K562 (cell line): Measurements from ENCODE around the gene NIM1K. TPM values are rescaled to one million over a fixed set of nuclear protein-coding genes. Genes with fewer than 3 reads are reported as not detected.
"Not testable (repeated sequence)": the region's sequence is repeated elsewhere in the genome, so short reads cannot be mapped to it uniquely, and the experiment has no call there.

ENCODE experiments used
- ATAC-seq: fragments of 200-7000 bp; cut with Tn5 transposase; 3 replicates; pipeline ENCODE4 v1.9.1; 2020; ENCODE audit warnings: moderate library complexity
- BruUV-seq: library from RNA; stranded (reverse); fragments of 400-500 nt; replicated peaks from 2 replicates; lab custom pipeline; 2021; lab: Mats Ljungman, UMichigan
- CTCF ChIA-PET: fragments of 300-600 bp; formaldehyde crosslinking; extraction: SDS; loops from one replicate; lab custom pipeline; 2021; ENCODE audit warnings: low intra/inter-chr PET ratio; lab: Yijun Ruan, JAX
- POLR2A ChIA-PET: fragments of 300-600, 350-650 bp; sonication (Branson Sonifier 250); formaldehyde crosslinking; extraction: SDS; loops from one replicate; lab custom pipeline; 2021; ENCODE audit warnings: antibody characterized with exemption, inconsistent platforms; lab: Yijun Ruan, JAX
- DNase-seq, 4 experiments: peaks; one replicate each; pipeline versions ENCODE4 v3.0.0 to v3.0.0-alpha.2; 2011 to 2018; ENCODE audit warnings: low spot score in 3 of 4, mixed read lengths in 3 of 4; ENCODE audit errors: extremely low read depth in 1 of 4
- FAIRE-seq: peaks from 2 replicates; lab custom pipeline; 2011; peaks lifted over from hg19 to GRCh38; lab: Jason Lieb, UNC
- H2AFZ ChIP-seq: 2 replicates; pipeline ENCODE4 v1.6.0; 2011; ENCODE audit warnings: low read depth, low read length, control low read depth, inconsistent platforms
- H3K27ac ChIP-seq: fragments of 200-600 bp; 3 replicates; pipeline ENCODE4 v1.8.0; 2011; ENCODE audit warnings: low read depth, mild to moderate bottlenecking, control low read depth, inconsistent platforms, low read length, moderate library complexity, mixed read lengths; ENCODE audit errors: extremely low read depth
- H3K27me3 ChIP-seq, 2 experiments: fragments of 300-600 bp in 1 of 2; 2 replicates in 1 of 2; 3 replicates in 1 of 2; pipeline versions ENCODE4 v1.6.0 to v1.8.0; 2011; ENCODE audit warnings: inconsistent platforms in 2 of 2, low read length in 2 of 2, mild to moderate bottlenecking in 1 of 2, mixed read lengths in 1 of 2, moderate library complexity in 1 of 2; ENCODE audit not compliant: control insufficient read depth in 2 of 2, insufficient read depth in 2 of 2
- H3K36me3 ChIP-seq: fragments of 300-600 bp; 3 replicates; pipeline ENCODE4 v1.8.0; 2011; ENCODE audit warnings: mild to moderate bottlenecking, low read length, inconsistent platforms; ENCODE audit not compliant: control insufficient read depth, insufficient read depth
- H3K4me1 ChIP-seq, 2 experiments: fragments of 200-600 bp in 1 of 2; replicated peaks in 1 of 2; 2 replicates in 1 of 2; 3 replicates in 1 of 2; pipeline versions ENCODE4 v1.5.1 to v1.8.0; 2011; ENCODE audit warnings: inconsistent platforms in 2 of 2, low read length in 2 of 2, mild to moderate bottlenecking in 1 of 2, mixed read lengths in 1 of 2, moderate library complexity in 1 of 2; ENCODE audit not compliant: control insufficient read depth in 2 of 2, insufficient read depth in 2 of 2
- H3K4me2 ChIP-seq: 2 replicates; pipeline ENCODE4 v1.6.1; 2011; ENCODE audit warnings: low read length, control low read depth, inconsistent platforms, mixed read lengths; ENCODE audit not compliant: insufficient read depth
- H3K4me3 ChIP-seq: fragments of 200-600 bp; sonication (generic), shearing (Covaris generic); 2 replicates; pipeline ENCODE4 v1.5.1; 2016; ENCODE audit warnings: control low read depth, inconsistent platforms
- H3K79me2 ChIP-seq: fragments of 200-600 bp; 3 replicates; pipeline ENCODE4 v1.8.0; 2011; ENCODE audit warnings: low read length, inconsistent platforms; ENCODE audit not compliant: control insufficient read depth, insufficient read depth
- H3K9ac ChIP-seq, 2 experiments: 2 replicates each; pipeline versions ENCODE4 v1.6.0 to v1.6.1; 2011; ENCODE audit warnings: low read depth in 2 of 2, low read length in 2 of 2, control low read depth in 1 of 2, inconsistent platforms in 1 of 2, mild to moderate bottlenecking in 1 of 2, mixed read lengths in 1 of 2; ENCODE audit not compliant: insufficient read depth in 1 of 2
- H3K9me1 ChIP-seq: one replicate; pipeline ENCODE4 v1.6.0; 2011; ENCODE audit warnings: inconsistent platforms, mild to moderate bottlenecking, low read length, moderate library complexity; ENCODE audit not compliant: control insufficient read depth, insufficient read depth
- H3K9me3 ChIP-seq: replicated peaks from 2 replicates; pipeline ENCODE4 v1.5.1; 2011; ENCODE audit warnings: low read depth, low read length, inconsistent platforms; ENCODE audit not compliant: control insufficient read depth, insufficient read depth
- H4K20me1 ChIP-seq: replicated peaks from 2 replicates; pipeline ENCODE4 v1.6.1; 2011; ENCODE audit warnings: low read length, inconsistent platforms, mixed read lengths; ENCODE audit not compliant: control insufficient read depth, insufficient read depth
- HDAC1 ChIP-seq, 2 experiments: fragments of 450-650 bp; IDR thresholded peaks; 2 replicates each; pipeline ENCODE4 v1.6.1; 2016 to 2017; ENCODE audit warnings: inconsistent platforms in 1 of 2, mild to moderate bottlenecking in 1 of 2, moderate library complexity in 1 of 2
- KDM1A ChIP-seq, 2 experiments: fragments of 450-650 bp; IDR thresholded peaks; 2 replicates each; pipeline ENCODE4 v1.6.1; 2016; ENCODE audit warnings: mild to moderate bottlenecking in 2 of 2
- SPI1 ChIP-seq: IDR thresholded peaks from 2 replicates; pipeline ENCODE4 v1.6.1; 2011; ENCODE audit warnings: low read depth, low read length, control low read depth, borderline replicate concordance
- ZNF165 ChIP-seq: fragments of 250-450 bp; sonication (Bioruptor Pico); IDR thresholded peaks from 2 replicates; pipeline ENCODE4 v1.4.0; 2020; ENCODE audit warnings: borderline replicate concordance
- WGBS: fragments of 100-300 bp; shearing (Covaris generic); methylation state at CpG from one replicate; pipeline ENCODE4 v1.1.6; 2016; ENCODE audit warnings: low coverage, mixed read lengths; ENCODE audit not compliant: insufficient coverage; ENCODE audit errors: missing lambda C conversion rate; 5-methylcytosine and 5-hydroxymethylcytosine counted together
- in situ Hi-C: fragments of 300-500 bp; cut with MboI; formaldehyde crosslinking; loops from 4 replicates; pipeline ENCODE4 v1.15.0; 2018; ENCODE audit warnings: inconsistent platforms, mixed read lengths
- intact Hi-C: fragments of 100-400 bp; cut with micrococcal nuclease; formaldehyde crosslinking; loops from 2 replicates; pipeline ENCODE4 v1.14.2; 2022
- polyA plus RNA-seq, 8 experiments: library from polyadenylated mRNA; depleted of rRNA in 4 of 8; stranded (reverse) in 5 of 8; unstranded in 3 of 8; fragments of >200 nt; fragmentation: Nextera tagmentation in 2 of 8; fragmentation: Illumina TruSeq in 1 of 8; extraction: Ambion mirVana in 2 of 8; extraction: Trizol in 1 of 8; gene quantifications; 2 replicates each; pipeline versions ENCODE4 v1.2.1 to v1.2.3, GENCODE V29; 2011 to 2014; ENCODE audit warnings: inconsistent platforms in 1 of 8, missing spikeins in 1 of 8
- total RNA-seq, 7 experiments: library from RNA; depleted of rRNA in 6 of 7; stranded (reverse); fragments of >200 nt in 6 of 7; fragmentation: Illumina TruSeq in 2 of 7; extraction: Trizol in 2 of 7; gene quantifications; 2 replicates each; pipeline versions ENCODE4 v1.2.1 to v1.2.3, GENCODE V29; 2011 to 2021; ENCODE audit warnings: low replicate concordance in 1 of 7
- TF ChIP-seq, protein P1 (sequence below): IDR thresholded peaks from 2 replicates; pipeline ENCODE4 v1.6.1; 2014; ENCODE audit warnings: antibody characterized with exemption

NIM1K gene
- total and polyA plus RNA-seq, 9 of the 15 experiments (the other 6 are each of a cell fraction or from before 2014, with no cell fraction given) = 0.03 to 0.34 (median 0.08) TPM; not detected in 3

DNA sequence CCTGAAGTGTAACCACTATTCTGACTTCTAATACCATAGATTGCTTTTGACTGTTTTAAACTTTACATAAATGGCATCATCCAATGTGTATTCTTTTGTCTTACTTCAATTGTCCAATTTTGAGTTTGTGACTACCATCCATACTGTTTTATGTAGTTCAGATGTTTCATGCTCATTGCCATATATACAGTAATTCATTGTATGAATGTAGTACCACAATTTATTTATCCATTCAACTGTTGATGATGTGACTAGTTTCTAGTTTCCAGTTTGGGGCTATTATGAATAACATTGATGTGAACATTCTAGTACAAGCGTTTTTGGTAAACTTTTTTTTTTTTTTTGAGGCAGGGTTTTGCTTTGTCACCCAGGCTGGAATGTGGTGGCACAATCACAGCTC, 66.1 kb downstream of the NIM1K start (continued):
- TF ChIP-seq ZNF165 (CRISPR knock-in tag) = no peak
- TF ChIP-seq, protein P1, sequence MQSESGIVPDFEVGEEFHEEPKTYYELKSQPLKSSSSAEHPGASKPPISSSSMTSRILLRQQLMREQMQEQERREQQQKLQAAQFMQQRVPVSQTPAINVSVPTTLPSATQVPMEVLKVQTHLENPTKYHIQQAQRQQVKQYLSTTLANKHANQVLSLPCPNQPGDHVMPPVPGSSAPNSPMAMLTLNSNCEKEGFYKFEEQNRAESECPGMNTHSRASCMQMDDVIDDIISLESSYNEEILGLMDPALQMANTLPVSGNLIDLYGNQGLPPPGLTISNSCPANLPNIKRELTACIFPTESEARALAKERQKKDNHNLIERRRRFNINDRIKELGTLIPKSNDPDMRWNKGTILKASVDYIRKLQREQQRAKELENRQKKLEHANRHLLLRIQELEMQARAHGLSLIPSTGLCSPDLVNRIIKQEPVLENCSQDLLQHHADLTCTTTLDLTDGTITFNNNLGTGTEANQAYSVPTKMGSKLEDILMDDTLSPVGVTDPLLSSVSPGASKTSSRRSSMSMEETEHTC = no peak

DNA sequence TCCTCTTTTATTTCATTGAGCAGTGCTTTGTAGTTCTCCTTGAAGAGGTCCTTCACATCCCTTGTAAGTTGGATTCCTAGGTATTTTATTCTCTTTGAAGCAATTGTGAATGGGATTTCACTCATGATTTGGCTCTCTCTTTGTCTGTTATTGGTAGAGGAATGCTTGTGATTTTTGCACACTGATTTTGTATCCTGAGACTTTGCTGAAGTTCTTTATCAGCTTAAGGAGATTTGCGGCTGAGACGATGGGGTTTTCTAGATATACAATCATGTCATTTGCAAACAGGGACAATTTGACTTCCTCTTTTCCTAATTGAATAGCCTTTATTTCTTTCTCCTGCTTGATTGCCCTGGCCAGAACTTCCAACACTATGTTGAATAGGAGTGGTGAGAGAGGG, 70.2 kb downstream of the NIM1K start:
- H3K79me2 ChIP-seq, BruUV-seq, H4K20me1 ChIP-seq, intact Hi-C loops, CTCF ChIA-PET, H3K4me2 ChIP-seq, H3K4me1 ChIP-seq, H3K9me1 ChIP-seq, H3K4me3 ChIP-seq, in situ Hi-C loops, H3K9ac ChIP-seq, H2AFZ ChIP-seq, H3K27me3 ChIP-seq, H3K36me3 ChIP-seq, H3K9me3 ChIP-seq, POLR2A ChIA-PET, FAIRE-seq, DNase-seq, ATAC-seq, H3K27ac ChIP-seq: not testable (repeated sequence)
- WGBS = 0% methylated on average over 2 of the region's 2 CpGs
- TF ChIP-seq SPI1 = peak; percentile 29; the same call in 1 of the 2 replicates
- TF ChIP-seq KDM1A (IDR thresholded peaks at IDR 0.05) = peak; percentile 66
- TF ChIP-seq HDAC1 (IDR thresholded peaks at IDR 0.05) = 0 out of 4 replicates have a peak, but pooled peaks of 1 of the 2 experiments have one; percentile 33
